HCT116 (cell line): ENCODE data around the gene DUSP28.

Experiments used
- CTCF ChIP-seq, 3 experiments: fragments of 200-600 bp in 1 of 3; sonication (generic) in 1 of 3; IDR thresholded peaks in 2 of 3; conservative IDR thresholded peaks in 1 of 3; 2 replicates each; pipeline ENCODE4 v1.5.1; 2012 to 2017; ENCODE audit warnings: low read depth in 2 of 3, low read length in 2 of 3, antibody characterized with exemption in 1 of 3, borderline replicate concordance in 1 of 3, control low read depth in 1 of 3, mild to moderate bottlenecking in 1 of 3, mixed read lengths in 1 of 3, mixed run types in 1 of 3, moderate library complexity in 1 of 3; ENCODE audit not compliant: insufficient read depth in 1 of 3
- ELF1 ChIP-seq: IDR thresholded peaks from 2 replicates; pipeline ENCODE4 v1.6.1; 2012; ENCODE audit warnings: low read depth, borderline replicate concordance
- EZH2 ChIP-seq: fragments of 200-600 bp; sonication (generic); IDR thresholded peaks from 2 replicates; pipeline ENCODE4 v1.6.1; 2017; ENCODE audit warnings: antibody characterized with exemption, mixed run types
- JUND ChIP-seq: IDR thresholded peaks from 2 replicates; pipeline ENCODE4 v1.6.1; 2012
- POLR2A ChIP-seq: IDR thresholded peaks from 2 replicates; pipeline ENCODE4 v1.7.0; 2011; ENCODE audit warnings: borderline replicate concordance; ENCODE audit not compliant: insufficient read depth, insufficient read length; ENCODE audit errors: extremely low read depth
- POLR2AphosphoS5 ChIP-seq: IDR thresholded peaks from 2 replicates; pipeline ENCODE4 v1.6.1; 2011; ENCODE audit warnings: mild to moderate bottlenecking, low read depth, low read length, moderate library complexity
- RAD21 ChIP-seq: IDR thresholded peaks from 2 replicates; pipeline ENCODE4 v1.6.1; 2012; ENCODE audit warnings: low read depth, mild to moderate bottlenecking
- SRF ChIP-seq: IDR thresholded peaks from 2 replicates; pipeline ENCODE4 v1.6.1; 2012; ENCODE audit warnings: low read depth
- ZBTB33 ChIP-seq: IDR thresholded peaks from 2 replicates; pipeline ENCODE4 v1.6.1; 2011; ENCODE audit warnings: mild to moderate bottlenecking, low read length, moderate library complexity; ENCODE audit not compliant: insufficient replicate concordance; ENCODE audit errors: extremely low read depth
- TF ChIP-seq, protein P1 (sequence below): IDR thresholded peaks from 2 replicates; pipeline ENCODE4 v1.6.1; 2012
- TF ChIP-seq, protein P2 (sequence below): IDR thresholded peaks from 2 replicates; pipeline ENCODE4 v1.6.1; 2012; ENCODE audit warnings: low read depth

GRCh38 chr2:240611601-240612210, 51.5 kb downstream of the DUSP28 start:
- TF ChIP-seq POLR2A (no peak), JUND (no peak), POLR2AphosphoS5 (no peak), CTCF (IDR thresholded peaks at IDR 0.05 in 2 of 3, conservative IDR thresholded peaks at IDR 0.05 in 1 of 3; ENCODE audit: borderline replicate concordance in 1 of 3, insufficient read depth in 1 of 3, low read depth in 2 of 3, low read length in 2 of 3) (no peak), SRF (no peak), RAD21 (no peak), ZBTB33 (no peak), ELF1 (no peak), EZH2 (no peak)
- TF ChIP-seq, protein P1, sequence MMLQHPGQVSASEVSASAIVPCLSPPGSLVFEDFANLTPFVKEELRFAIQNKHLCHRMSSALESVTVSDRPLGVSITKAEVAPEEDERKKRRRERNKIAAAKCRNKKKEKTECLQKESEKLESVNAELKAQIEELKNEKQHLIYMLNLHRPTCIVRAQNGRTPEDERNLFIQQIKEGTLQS: no peak
- TF ChIP-seq, protein P2, sequence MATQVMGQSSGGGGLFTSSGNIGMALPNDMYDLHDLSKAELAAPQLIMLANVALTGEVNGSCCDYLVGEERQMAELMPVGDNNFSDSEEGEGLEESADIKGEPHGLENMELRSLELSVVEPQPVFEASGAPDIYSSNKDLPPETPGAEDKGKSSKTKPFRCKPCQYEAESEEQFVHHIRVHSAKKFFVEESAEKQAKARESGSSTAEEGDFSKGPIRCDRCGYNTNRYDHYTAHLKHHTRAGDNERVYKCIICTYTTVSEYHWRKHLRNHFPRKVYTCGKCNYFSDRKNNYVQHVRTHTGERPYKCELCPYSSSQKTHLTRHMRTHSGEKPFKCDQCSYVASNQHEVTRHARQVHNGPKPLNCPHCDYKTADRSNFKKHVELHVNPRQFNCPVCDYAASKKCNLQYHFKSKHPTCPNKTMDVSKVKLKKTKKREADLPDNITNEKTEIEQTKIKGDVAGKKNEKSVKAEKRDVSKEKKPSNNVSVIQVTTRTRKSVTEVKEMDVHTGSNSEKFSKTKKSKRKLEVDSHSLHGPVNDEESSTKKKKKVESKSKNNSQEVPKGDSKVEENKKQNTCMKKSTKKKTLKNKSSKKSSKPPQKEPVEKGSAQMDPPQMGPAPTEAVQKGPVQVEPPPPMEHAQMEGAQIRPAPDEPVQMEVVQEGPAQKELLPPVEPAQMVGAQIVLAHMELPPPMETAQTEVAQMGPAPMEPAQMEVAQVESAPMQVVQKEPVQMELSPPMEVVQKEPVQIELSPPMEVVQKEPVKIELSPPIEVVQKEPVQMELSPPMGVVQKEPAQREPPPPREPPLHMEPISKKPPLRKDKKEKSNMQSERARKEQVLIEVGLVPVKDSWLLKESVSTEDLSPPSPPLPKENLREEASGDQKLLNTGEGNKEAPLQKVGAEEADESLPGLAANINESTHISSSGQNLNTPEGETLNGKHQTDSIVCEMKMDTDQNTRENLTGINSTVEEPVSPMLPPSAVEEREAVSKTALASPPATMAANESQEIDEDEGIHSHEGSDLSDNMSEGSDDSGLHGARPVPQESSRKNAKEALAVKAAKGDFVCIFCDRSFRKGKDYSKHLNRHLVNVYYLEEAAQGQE: no peak
